Measurements from ENCODE around the gene SMIM45.

The SMIM45 gene

GRCh38 chr22:41909310-41910049 lies 42.5 kb upstream of the SMIM45 start:
- Histone ChIP-seq H3K4me3 (ENCODE audit: low read depth in 1 of 2, low read length in 2 of 2) (peak overlapping the region in 1 of 2 donors; percentile 26), H3K9me3 (ENCODE audit: control insufficient read depth in 2 of 2, insufficient read depth in 1 of 2, low read depth in 1 of 2, low read length in 1 of 2) (no peaks in the 10 kb centered on the region), H3K27me3 (ENCODE audit: control insufficient read depth in 1 of 2, insufficient read depth in 2 of 2, low read length in 2 of 2) (peaks cover 7 to 21% of the 10 kb centered on the region in 2 donors), H3K36me3 (ENCODE audit: control insufficient read depth in 2 of 2, insufficient read depth in 2 of 2, low read length in 1 of 2) (peaks cover 7 to 27% of the 10 kb centered on the region in 2 donors), H3K4me1 (ENCODE audit: control insufficient read depth in 2 of 2, insufficient read depth in 2 of 2, low read length in 1 of 2) (peaks cover 7 to 8% of the 10 kb centered on the region in 2 donors), H3K27ac (ENCODE audit: low read depth in 2 of 2, low read length in 1 of 2) (no peak overlapping the region)
- WGBS, 2 donors = 28 to 32% methylated on average over 52 to 55 of the region's 55 CpGs

GRCh38 chr22:41910050-41911000 lies 41.6 kb upstream of the SMIM45 start:
- Histone ChIP-seq H3K4me3 (ENCODE audit: low read depth in 1 of 2, low read length in 2 of 2) (peak overlapping the region in 1 of 2 donors; percentile 26), H3K9me3 (ENCODE audit: control insufficient read depth in 2 of 2, insufficient read depth in 1 of 2, low read depth in 1 of 2, low read length in 1 of 2) (no peaks in the 10 kb centered on the region), H3K27ac (ENCODE audit: low read depth in 2 of 2, low read length in 1 of 2) (no peak overlapping the region), H3K36me3 (ENCODE audit: control insufficient read depth in 2 of 2, insufficient read depth in 2 of 2, low read length in 1 of 2) (peaks cover 0 to 19% of the 10 kb centered on the region in 2 donors), H3K27me3 (ENCODE audit: control insufficient read depth in 1 of 2, insufficient read depth in 2 of 2, low read length in 2 of 2) (peaks cover 7 to 26% of the 10 kb centered on the region in 2 donors), H3K4me1 (ENCODE audit: control insufficient read depth in 2 of 2, insufficient read depth in 2 of 2, low read length in 1 of 2) (peaks cover 7 to 12% of the 10 kb centered on the region in 2 donors)
- WGBS, 2 donors = 1% methylated on average over 90 to 112 of the region's 112 CpGs

- 11% methylated on average over 32 to 37 of the region's 37 CpGs for WGBS, 2 donors
- Histone ChIP-seq H3K4me1 (ENCODE audit: control insufficient read depth in 2 of 2, insufficient read depth in 2 of 2, low read length in 1 of 2) (peaks cover 7 to 13% of the 10 kb centered on the region in 2 donors), H3K9me3 (ENCODE audit: control insufficient read depth in 2 of 2, insufficient read depth in 1 of 2, low read depth in 1 of 2, low read length in 1 of 2) (no peaks in the 10 kb centered on the region), H3K36me3 (ENCODE audit: control insufficient read depth in 2 of 2, insufficient read depth in 2 of 2, low read length in 1 of 2) (peaks cover 0 to 13% of the 10 kb centered on the region in 2 donors), H3K27me3 (ENCODE audit: control insufficient read depth in 1 of 2, insufficient read depth in 2 of 2, low read length in 2 of 2) (peaks cover 9 to 31% of the 10 kb centered on the region in 2 donors), H3K4me3 (ENCODE audit: low read depth in 1 of 2, low read length in 2 of 2) (peak overlapping the region in 1 of 2 donors; percentile 26), H3K27ac (ENCODE audit: low read depth in 2 of 2, low read length in 1 of 2) (no peak overlapping the region)
These were observed 40.8 kb upstream of the SMIM45 start for GRCh38 chr22:41911001-41911611.

GRCh38 chr22:41912338-41913039 lies 39.5 kb upstream of the SMIM45 start:
- Histone ChIP-seq H3K27ac (ENCODE audit: low read depth in 2 of 2, low read length in 1 of 2) (no peak overlapping the region), H3K4me1 (ENCODE audit: control insufficient read depth in 2 of 2, insufficient read depth in 2 of 2, low read length in 1 of 2) (peaks cover 7 to 13% of the 10 kb centered on the region in 2 donors), H3K36me3 (ENCODE audit: control insufficient read depth in 2 of 2, insufficient read depth in 2 of 2, low read length in 1 of 2) (peaks cover 0 to 6% of the 10 kb centered on the region in 2 donors), H3K27me3 (ENCODE audit: control insufficient read depth in 1 of 2, insufficient read depth in 2 of 2, low read length in 2 of 2) (peaks cover 9 to 31% of the 10 kb centered on the region in 2 donors), H3K9me3 (ENCODE audit: control insufficient read depth in 2 of 2, insufficient read depth in 1 of 2, low read depth in 1 of 2, low read length in 1 of 2) (no peaks in the 10 kb centered on the region), H3K4me3 (ENCODE audit: low read depth in 1 of 2, low read length in 2 of 2) (no peak overlapping the region)
- WGBS, 2 donors = 70 to 81% methylated on average over 9 of the region's 9 CpGs

GRCh38 chr22:41913040-41913719 lies 38.8 kb upstream of the SMIM45 start:
- Histone ChIP-seq H3K27ac (ENCODE audit: low read depth in 2 of 2, low read length in 1 of 2) (no peak overlapping the region), H3K27me3 (ENCODE audit: control insufficient read depth in 1 of 2, insufficient read depth in 2 of 2, low read length in 2 of 2) (peaks cover 9 to 31% of the 10 kb centered on the region in 2 donors), H3K4me3 (ENCODE audit: low read depth in 1 of 2, low read length in 2 of 2) (no peak overlapping the region), H3K36me3 (ENCODE audit: control insufficient read depth in 2 of 2, insufficient read depth in 2 of 2, low read length in 1 of 2) (no peaks in the 10 kb centered on the region), H3K9me3 (ENCODE audit: control insufficient read depth in 2 of 2, insufficient read depth in 1 of 2, low read depth in 1 of 2, low read length in 1 of 2) (no peaks in the 10 kb centered on the region), H3K4me1 (ENCODE audit: control insufficient read depth in 2 of 2, insufficient read depth in 2 of 2, low read length in 1 of 2) (peaks cover 7 to 13% of the 10 kb centered on the region in 2 donors)
- WGBS, 2 donors = 69 to 74% methylated on average over 11 of the region's 11 CpGs

- peak overlapping the region in 1 of 2 donors; percentile 46 for H3K4me3 ChIP-seq (ENCODE audit: low read depth in 1 of 2, low read length in 2 of 2)
These were observed 38.0 kb upstream of the SMIM45 start for GRCh38 chr22:41913842-41914534.

GRCh38 chr22:41914611-41915034 lies 37.3 kb upstream of the SMIM45 start:
- H3K4me3 ChIP-seq (ENCODE audit: low read depth in 1 of 2, low read length in 2 of 2) = peak overlapping the region; percentile 14 to 46
- WGBS, 2 donors = 0 to 1% methylated on average over 45 to 67 of the region's 67 CpGs
- no peaks in the 10 kb centered on the region for H3K9me3 ChIP-seq (ENCODE audit: control insufficient read depth in 2 of 2, insufficient read depth in 1 of 2, low read depth in 1 of 2, low read length in 1 of 2)
- peaks cover 7 to 16% of the 10 kb centered on the region in 2 donors for H3K4me1 ChIP-seq (ENCODE audit: control insufficient read depth in 2 of 2, insufficient read depth in 2 of 2, low read length in 1 of 2)
- no peak overlapping the region for H3K27ac ChIP-seq (ENCODE audit: low read depth in 2 of 2, low read length in 1 of 2)
- H3K27me3 ChIP-seq (ENCODE audit: control insufficient read depth in 1 of 2, insufficient read depth in 2 of 2, low read length in 2 of 2) = peaks cover 9 to 31% of the 10 kb centered on the region in 2 donors
- no peaks in the 10 kb centered on the region for H3K36me3 ChIP-seq (ENCODE audit: control insufficient read depth in 2 of 2, insufficient read depth in 2 of 2, low read length in 1 of 2)

More at GRCh38 chr22:41913842-41914534, 38.0 kb upstream of the SMIM45 start:
- H3K36me3 ChIP-seq (ENCODE audit: control insufficient read depth in 2 of 2, insufficient read depth in 2 of 2, low read length in 1 of 2) = no peaks in the 10 kb centered on the region
- peaks cover 9 to 31% of the 10 kb centered on the region in 2 donors for H3K27me3 ChIP-seq (ENCODE audit: control insufficient read depth in 1 of 2, insufficient read depth in 2 of 2, low read length in 2 of 2)
- no peaks in the 10 kb centered on the region for H3K9me3 ChIP-seq (ENCODE audit: control insufficient read depth in 2 of 2, insufficient read depth in 1 of 2, low read depth in 1 of 2, low read length in 1 of 2)
- H3K4me1 ChIP-seq (ENCODE audit: control insufficient read depth in 2 of 2, insufficient read depth in 2 of 2, low read length in 1 of 2) = peaks cover 7 to 13% of the 10 kb centered on the region in 2 donors
- no peak overlapping the region for H3K27ac ChIP-seq (ENCODE audit: low read depth in 2 of 2, low read length in 1 of 2)
- 2 to 5% methylated on average over 59 to 79 of the region's 79 CpGs for WGBS, 2 donors

- Histone ChIP-seq H3K4me1 (ENCODE audit: control insufficient read depth in 2 of 2, insufficient read depth in 2 of 2, low read length in 1 of 2) (peaks cover 6 to 17% of the 10 kb centered on the region in 2 donors), H3K27ac (ENCODE audit: low read depth in 2 of 2, low read length in 1 of 2) (no peak within 1 kb of the TSS), H3K4me3 (ENCODE audit: low read depth in 1 of 2, low read length in 2 of 2) (peak within 1 kb of the TSS; percentile 21 to 46), H3K27me3 (ENCODE audit: control insufficient read depth in 1 of 2, insufficient read depth in 2 of 2, low read length in 2 of 2) (peaks cover 9 to 26% of the 10 kb centered on the region in 2 donors), H3K36me3 (ENCODE audit: control insufficient read depth in 2 of 2, insufficient read depth in 2 of 2, low read length in 1 of 2) (no peaks in the 10 kb centered on the region), H3K9me3 (ENCODE audit: control insufficient read depth in 2 of 2, insufficient read depth in 1 of 2, low read depth in 1 of 2, low read length in 1 of 2) (no peaks in the 10 kb centered on the region)
- WGBS, 2 donors = 10 to 12% methylated on average over 45 to 63 of the region's 63 CpGs
These were observed 36.7 kb upstream of the SMIM45 start, which contains the start of gene SHISA8 for GRCh38 chr22:41915035-41915785. Gene SHISA8, minus strand, starts transcription at chr22:41915074. Its CDS starts 407 bp downstream, at chr22:41914667.

Measured in esophagus (tissue), 2 donors.